Karpas-422 (cell line): ENCODE data around the gene OPN1MW. TPM values are rescaled to one million over a fixed set of nuclear protein-coding genes. Genes with fewer than 3 reads are reported as not detected.
"Not testable (repeated sequence)": the region's sequence is repeated elsewhere in the genome, so short reads cannot be mapped to it uniquely, and the experiment has no call there.

ENCODE experiments used
- DNase-seq: peaks from one replicate; pipeline ENCODE4 v3.0.0-alpha.2; 2015
- H2AFZ ChIP-seq: fragments of 200-600 bp; sonication (generic); 2 replicates; pipeline ENCODE4 v1.6.1; 2014; ENCODE audit warnings: antibody characterized with exemption, low read length, mixed read lengths
- H3K27ac ChIP-seq: fragments of 200-600 bp; sonication (generic); 2 replicates; pipeline ENCODE4 v1.5.1; 2014; ENCODE audit warnings: mild to moderate bottlenecking, low read length, moderate library complexity
- H3K27me3 ChIP-seq: fragments of 200-600 bp; sonication (generic); 2 replicates; pipeline ENCODE4 v1.6.1; 2014; ENCODE audit warnings: low read length, mixed read lengths
- H3K36me3 ChIP-seq: fragments of 200-600 bp; sonication (generic); 2 replicates; pipeline ENCODE4 v1.6.1; 2014; ENCODE audit warnings: low read length, mixed read lengths; ENCODE audit not compliant: insufficient read depth
- H3K4me1 ChIP-seq: fragments of 200-600 bp; sonication (generic); 2 replicates; pipeline ENCODE4 v1.6.1; 2014; ENCODE audit warnings: mild to moderate bottlenecking, low read length, mixed read lengths
- H3K4me2 ChIP-seq: fragments of 200-600 bp; sonication (generic); 2 replicates; pipeline ENCODE4 v1.6.1; 2014; ENCODE audit warnings: low read length, low read depth, mild to moderate bottlenecking; ENCODE audit not compliant: poor library complexity, severe bottlenecking
- H3K4me3 ChIP-seq: fragments of 200-600 bp; sonication (generic); 2 replicates; pipeline ENCODE4 v1.5.1; 2014; ENCODE audit warnings: mild to moderate bottlenecking, antibody characterized with exemption, low read length, mixed read lengths
- H3K79me2 ChIP-seq: fragments of 200-600 bp; sonication (generic); 2 replicates; pipeline ENCODE4 v1.6.1; 2014; ENCODE audit warnings: mild to moderate bottlenecking, low read length, mixed read lengths
- H3K9ac ChIP-seq: fragments of 200-600 bp; sonication (generic); 2 replicates; pipeline ENCODE4 v1.6.0; 2014; ENCODE audit warnings: low read length
- H3K9me2 ChIP-seq: fragments of 200-600 bp; sonication (generic), shearing (Covaris generic); replicated peaks from 2 replicates; pipeline ENCODE4 v1.6.0; 2014; ENCODE audit warnings: mild to moderate bottlenecking, low read length, moderate library complexity; ENCODE audit not compliant: insufficient read depth
- H3K9me3 ChIP-seq: fragments of 300-700, 200-600 bp; sonication (generic); 2 replicates; pipeline ENCODE4 v1.6.1; 2014; ENCODE audit warnings: low read length, mixed read lengths
- H4K20me1 ChIP-seq: fragments of 200-600 bp; sonication (generic); 2 replicates; pipeline ENCODE4 v1.6.1; 2014; ENCODE audit warnings: mild to moderate bottlenecking, antibody characterized with exemption, low read length, low read depth; ENCODE audit not compliant: insufficient read depth
- total RNA-seq: library from RNA; depleted of rRNA; stranded (reverse); fragments of >200 nt; shearing (Covaris generic); gene quantifications from 2 replicates; pipeline ENCODE4 v1.2.3, GENCODE V29; 2014; ENCODE audit warnings: low replicate concordance; rRNA removed

OPN1MW gene
- total RNA-seq, result not detected in 2 replicates

GRCh38 chrX:154182296-154182695, at the start of gene OPN1MW:
TSS of gene OPN1MW (plus strand) at chrX:154182596. CDS start at chrX:154182678, 82 bp downstream.
- H3K79me2 ChIP-seq, H4K20me1 ChIP-seq, H3K4me3 ChIP-seq, H3K27ac ChIP-seq, H3K4me1 ChIP-seq, H2AFZ ChIP-seq, H3K9me3 ChIP-seq, DNase-seq, H3K4me2 ChIP-seq, H3K36me3 ChIP-seq, H3K9me2 ChIP-seq, H3K27me3 ChIP-seq, H3K9ac ChIP-seq: not testable (repeated sequence)

- DNase-seq, result no peak
These were observed 46.8 kb upstream of the OPN1MW start for GRCh38 chrX:154135458-154136229.

GRCh38 chrX:154136627-154137161, 45.7 kb upstream of the OPN1MW start:
- Histone ChIP-seq H4K20me1 (no peaks in the 10 kb centered on the region), H3K9me3 (no peaks in the 10 kb centered on the region), H3K9ac (no peak overlapping the region), H3K27me3 (peaks cover 4% of the 10 kb centered on the region; the same call in 1 of the 2 replicates), H3K36me3 (no peaks in the 10 kb centered on the region), H2AFZ (no peak overlapping the region), H3K27ac (no peak overlapping the region), H3K4me3 (no peak overlapping the region), H3K4me1 (no peaks in the 10 kb centered on the region), H3K4me2 (peak overlapping the region; percentile 35), H3K79me2 (no peaks in the 10 kb centered on the region), H3K9me2 (no peaks in the 10 kb centered on the region)
- peak; percentile 74 for DNase-seq

More at GRCh38 chrX:154135458-154136229, 46.8 kb upstream of the OPN1MW start:
- Histone ChIP-seq H3K9ac (no peak overlapping the region), H3K27ac (no peak overlapping the region), H3K36me3 (no peaks in the 10 kb centered on the region), H4K20me1 (no peaks in the 10 kb centered on the region), H3K9me3 (no peaks in the 10 kb centered on the region), H3K27me3 (peaks cover 4% of the 10 kb centered on the region; the same call in 1 of the 2 replicates), H3K4me3 (no peak overlapping the region), H3K79me2 (no peaks in the 10 kb centered on the region), H3K4me1 (no peaks in the 10 kb centered on the region), H3K9me2 (no peaks in the 10 kb centered on the region), H3K4me2 (no peak overlapping the region), H2AFZ (no peak overlapping the region)

- Histone ChIP-seq H3K79me2 (no peaks in the 10 kb centered on the region), H2AFZ (no peak overlapping the region), H3K9me2 (no peaks in the 10 kb centered on the region), H3K27ac (no peak overlapping the region), H3K4me1 (no peaks in the 10 kb centered on the region), H3K4me3 (no peak overlapping the region), H4K20me1 (no peaks in the 10 kb centered on the region), H3K9ac (no peak overlapping the region), H3K4me2 (no peak overlapping the region), H3K36me3 (no peaks in the 10 kb centered on the region), H3K27me3 (peaks cover 4% of the 10 kb centered on the region; the same call in 1 of the 2 replicates), H3K9me3 (no peaks in the 10 kb centered on the region)
- DNase-seq, result no peak
These were observed 43.5 kb upstream of the OPN1MW start for GRCh38 chrX:154138857-154139256.

- Histone ChIP-seq H2AFZ (no peak overlapping the region), H3K9me2 (no peaks in the 10 kb centered on the region), H3K27ac (no peak overlapping the region), H3K79me2 (no peaks in the 10 kb centered on the region), H3K4me1 (no peaks in the 10 kb centered on the region), H3K36me3 (no peaks in the 10 kb centered on the region), H4K20me1 (no peaks in the 10 kb centered on the region), H3K4me2 (no peak overlapping the region), H3K4me3 (no peak overlapping the region), H3K9me3 (no peaks in the 10 kb centered on the region), H3K27me3 (peaks cover 4% of the 10 kb centered on the region; the same call in 1 of the 2 replicates), H3K9ac (no peak overlapping the region)
- DNase-seq, result no peak
These were observed 42.2 kb upstream of the OPN1MW start for GRCh38 chrX:154140206-154140605.

- H3K79me2 ChIP-seq, result no peaks in the 10 kb centered on the region
- no peaks in the 10 kb centered on the region for H3K9me3 ChIP-seq
- no peak for DNase-seq
- no peaks in the 10 kb centered on the region for H4K20me1 ChIP-seq
- no peaks in the 10 kb centered on the region for H3K36me3 ChIP-seq
- H3K27me3 ChIP-seq, result peaks cover 4% of the 10 kb centered on the region; the same call in 1 of the 2 replicates
- H3K4me3 ChIP-seq, result no peak overlapping the region
- H3K9me2 ChIP-seq, result no peaks in the 10 kb centered on the region
- H2AFZ ChIP-seq, result no peak overlapping the region
- H3K9ac ChIP-seq, result no peak overlapping the region
- no peaks in the 10 kb centered on the region for H3K4me1 ChIP-seq
- no peak overlapping the region for H3K4me2 ChIP-seq
- no peak overlapping the region for H3K27ac ChIP-seq
These were observed 41.7 kb upstream of the OPN1MW start for GRCh38 chrX:154140742-154141141.

- H3K79me2 ChIP-seq, result no peaks in the 10 kb centered on the region
- no peaks in the 10 kb centered on the region for H3K9me3 ChIP-seq
- H3K4me1 ChIP-seq, result no peaks in the 10 kb centered on the region
- H3K9ac ChIP-seq, result no peak overlapping the region
- H3K4me3 ChIP-seq, result no peak overlapping the region
- no peak overlapping the region for H3K4me2 ChIP-seq
- no peak overlapping the region for H3K27ac ChIP-seq
- no peaks in the 10 kb centered on the region for H3K9me2 ChIP-seq
- no peaks in the 10 kb centered on the region for H3K27me3 ChIP-seq
- H3K36me3 ChIP-seq, result no peaks in the 10 kb centered on the region
- H4K20me1 ChIP-seq, result no peaks in the 10 kb centered on the region
- DNase-seq, result no peak
- H2AFZ ChIP-seq, result no peak overlapping the region
These were observed 40.0 kb upstream of the OPN1MW start for GRCh38 chrX:154142386-154142785.

GRCh38 chrX:154142950-154143745, 39.2 kb upstream of the OPN1MW start:
- no peaks in the 10 kb centered on the region for H3K36me3 ChIP-seq
- no peaks in the 10 kb centered on the region for H3K9me3 ChIP-seq
- H3K27me3 ChIP-seq, result no peaks in the 10 kb centered on the region
- no peak overlapping the region for H3K9ac ChIP-seq
- no peaks in the 10 kb centered on the region for H3K79me2 ChIP-seq
- no peaks in the 10 kb centered on the region for H3K4me1 ChIP-seq
- no peak overlapping the region for H3K4me2 ChIP-seq
- H2AFZ ChIP-seq, result no peak overlapping the region
- no peak overlapping the region for H3K4me3 ChIP-seq
- no peaks in the 10 kb centered on the region for H3K9me2 ChIP-seq
- no peak overlapping the region for H3K27ac ChIP-seq
- H4K20me1 ChIP-seq, result no peaks in the 10 kb centered on the region
- DNase-seq, result no peak
